Activated T-helper 1 cell treated with anti-CD3 and anti-CD28 coated beads, Interleukin-12 subunit alpha, Interleukin-12 subunit beta, Interleukin-2, Interleukin-4 antibody, amounts not matched to agents 30 ng/mL and 10 ng/mL and 1 ng/mL, durations not matched to agents 14 hours and 24 hours and 36 hours (primary cell): Measurements from ENCODE around the gene FUS. TPM values are rescaled to one million over a fixed set of nuclear protein-coding genes. Genes with fewer than 3 reads are reported as not detected.
"Not testable (repeated sequence)": the region's sequence is repeated elsewhere in the genome, so short reads cannot be mapped to it uniquely, and the experiment has no call there.

Source experiments
- DNase-seq: peaks from one replicate; pipeline ENCODE4 v3.0.0; 2021; ENCODE audit warnings: low spot score
- H3K27ac Mint-ChIP-seq: one replicate; pipeline ENCODE4 v1.8.0; 2021; ENCODE audit warnings: mild to moderate bottlenecking, mixed read lengths
- H3K27me3 Mint-ChIP-seq: one replicate; pipeline ENCODE4 v1.8.0; 2022; ENCODE audit warnings: mild to moderate bottlenecking, moderate library complexity, mixed read lengths; ENCODE audit not compliant: insufficient read depth
- H3K36me3 Mint-ChIP-seq: one replicate; pipeline ENCODE4 v1.8.0; 2021; ENCODE audit warnings: low read depth, mixed read lengths
- H3K4me1 Mint-ChIP-seq: one replicate; pipeline ENCODE4 v1.8.0; 2021; ENCODE audit warnings: low read depth, mixed read lengths
- H3K4me3 Mint-ChIP-seq: one replicate; pipeline ENCODE4 v1.8.0; 2021; ENCODE audit warnings: mild to moderate bottlenecking, moderate library complexity, mixed read lengths
- H3K9me3 Mint-ChIP-seq: one replicate; pipeline ENCODE4 v1.8.0; 2021; ENCODE audit warnings: mixed read lengths
- intact Hi-C: fragments of 100-400 bp; cut with micrococcal nuclease; formaldehyde crosslinking; loops from one replicate; pipeline ENCODE4 v1.15.1; 2024
- total RNA-seq: library from RNA; stranded (reverse); gene quantifications from 2 replicates; pipeline ENCODE4 v1.2.3, GENCODE V29; 2022

FUS gene
- total RNA-seq, 1 donor from 2014 or later, result 950 TPM

GRCh38 chr16:31148896-31149295 lies 31.0 kb upstream of the FUS start:
- intact Hi-C loops, result no loop called here
- H3K27ac Mint-ChIP-seq, result no peak overlapping the region
- H3K4me1 Mint-ChIP-seq, result peaks cover 1% of the 10 kb centered on the region
- no peaks in the 10 kb centered on the region for H3K36me3 Mint-ChIP-seq
- no peak for DNase-seq
- H3K27me3 Mint-ChIP-seq, result peaks cover 15% of the 10 kb centered on the region
- H3K9me3 Mint-ChIP-seq, result no peaks in the 10 kb centered on the region
- H3K4me3 Mint-ChIP-seq, result no peak overlapping the region

GRCh38 chr16:31149332-31149731 lies 30.6 kb upstream of the FUS start:
- Mint-ChIP-seq H3K4me3 (no peak overlapping the region), H3K9me3 (no peaks in the 10 kb centered on the region), H3K27ac (no peak overlapping the region), H3K4me1 (no peaks in the 10 kb centered on the region), H3K27me3 (peaks cover 13% of the 10 kb centered on the region), H3K36me3 (no peaks in the 10 kb centered on the region)
- intact Hi-C loops, result no loop called here
- DNase-seq, result no peak

GRCh38 chr16:31149894-31150890 lies 29.7 kb upstream of the FUS start, which contains the start of gene PRSS36:
Gene PRSS36, minus strand, starts transcription at chr16:31150066. Its CDS starts 31 bp downstream, at chr16:31150035.
- H3K4me3 Mint-ChIP-seq, result no peak within 1 kb of the TSS
- H3K36me3 Mint-ChIP-seq, result no peaks in the 10 kb centered on the region
- H3K27ac Mint-ChIP-seq, result no peak within 1 kb of the TSS
- DNase-seq, result no peak
- H3K27me3 Mint-ChIP-seq, result peaks cover 12% of the 10 kb centered on the region
- no peaks in the 10 kb centered on the region for H3K4me1 Mint-ChIP-seq
- intact Hi-C loops, result no loop called here
- H3K9me3 Mint-ChIP-seq, result no peaks in the 10 kb centered on the region

- intact Hi-C loops, H3K4me3 Mint-ChIP-seq, H3K4me1 Mint-ChIP-seq, H3K9me3 Mint-ChIP-seq, DNase-seq, H3K36me3 Mint-ChIP-seq, H3K27ac Mint-ChIP-seq: not testable (repeated sequence)
- H3K27me3 Mint-ChIP-seq, result peaks cover 13% of the 10 kb centered on the region
Observed at GRCh38 chr16:31150976-31151375, 29.0 kb upstream of the FUS start.

GRCh38 chr16:31157136-31157535 lies 22.8 kb upstream of the FUS start:
- no peak for DNase-seq
- H3K9me3 Mint-ChIP-seq, result no peaks in the 10 kb centered on the region
- intact Hi-C loops, result no loop called here
- no peaks in the 10 kb centered on the region for H3K36me3 Mint-ChIP-seq
- H3K4me1 Mint-ChIP-seq, result no peaks in the 10 kb centered on the region
- H3K27me3 Mint-ChIP-seq, result peaks cover 20% of the 10 kb centered on the region
- no peak overlapping the region for H3K27ac Mint-ChIP-seq
- peak overlapping the region; percentile 13 for H3K4me3 Mint-ChIP-seq

GRCh38 chr16:31167315-31167714 lies 12.6 kb upstream of the FUS start:
- DNase-seq, result no peak
- no peak overlapping the region for H3K4me3 Mint-ChIP-seq
- H3K4me1 Mint-ChIP-seq, result no peaks in the 10 kb centered on the region
- H3K36me3 Mint-ChIP-seq, result no peaks in the 10 kb centered on the region
- no peak overlapping the region for H3K27ac Mint-ChIP-seq
- no peaks in the 10 kb centered on the region for H3K9me3 Mint-ChIP-seq
- H3K27me3 Mint-ChIP-seq, result peaks cover 2% of the 10 kb centered on the region
- intact Hi-C loops, result no loop called here

GRCh38 chr16:31168848-31169247 lies 11.1 kb upstream of the FUS start:
- no peaks in the 10 kb centered on the region for H3K36me3 Mint-ChIP-seq
- intact Hi-C loops, result no loop called here
- no peak overlapping the region for H3K27ac Mint-ChIP-seq
- H3K4me3 Mint-ChIP-seq, result no peak overlapping the region
- no peak for DNase-seq
- no peaks in the 10 kb centered on the region for H3K9me3 Mint-ChIP-seq
- peaks cover 2% of the 10 kb centered on the region for H3K27me3 Mint-ChIP-seq
- no peaks in the 10 kb centered on the region for H3K4me1 Mint-ChIP-seq

GRCh38 chr16:31170048-31170447 lies 9.9 kb upstream of the FUS start:
- DNase-seq, H3K27me3 Mint-ChIP-seq, H3K27ac Mint-ChIP-seq, H3K36me3 Mint-ChIP-seq, H3K4me3 Mint-ChIP-seq, H3K4me1 Mint-ChIP-seq, H3K9me3 Mint-ChIP-seq, intact Hi-C loops: not testable (repeated sequence)

- peak; percentile 40 for DNase-seq
- peaks cover 29% of the 10 kb centered on the region for H3K4me1 Mint-ChIP-seq
- H3K27ac Mint-ChIP-seq, result peak overlapping the region; percentile 80
- intact Hi-C loops, result loop anchor here (5.0 kb wide), 1 partner anchor 245 kb away; no protein-coding TSS in a partner anchor
- H3K9me3 Mint-ChIP-seq, result no peaks in the 10 kb centered on the region
- H3K27me3 Mint-ChIP-seq, result no peaks in the 10 kb centered on the region
- peaks cover 16% of the 10 kb centered on the region for H3K36me3 Mint-ChIP-seq
- peak overlapping the region; percentile 51 for H3K4me3 Mint-ChIP-seq
Observed at GRCh38 chr16:31177136-31177535, 2.8 kb upstream of the FUS start.

GRCh38 chr16:31179219-31179746 lies 656 bp upstream of the FUS start:
- peak overlapping the region; percentile 99 for H3K27ac Mint-ChIP-seq
- H3K27me3 Mint-ChIP-seq, result no peaks in the 10 kb centered on the region
- intact Hi-C loops, result loop anchor here (1.0 to 5.0 kb wide), 6 partner anchors 37 to 698 kb away; partner anchors contain the start of genes BCKDK, ITGAX and STX4
- DNase-seq, result no peak
- H3K9me3 Mint-ChIP-seq, result no peaks in the 10 kb centered on the region
- H3K4me3 Mint-ChIP-seq, result peak overlapping the region; percentile 98
- peaks cover 36% of the 10 kb centered on the region for H3K36me3 Mint-ChIP-seq
- H3K4me1 Mint-ChIP-seq, result peaks cover 49% of the 10 kb centered on the region

- peaks cover 67% of the 10 kb centered on the region for H3K4me1 Mint-ChIP-seq
- peak overlapping the region; percentile 98 for H3K4me3 Mint-ChIP-seq
- no peaks in the 10 kb centered on the region for H3K27me3 Mint-ChIP-seq
- intact Hi-C loops, result loop anchor here (1.0 to 5.0 kb wide), 4 partner anchors 19 to 688 kb away; partner anchors contain the start of gene ZNF843
- no peaks in the 10 kb centered on the region for H3K9me3 Mint-ChIP-seq
- H3K27ac Mint-ChIP-seq, result peak overlapping the region; percentile 99
- no peak for DNase-seq
- H3K36me3 Mint-ChIP-seq, result peaks cover 52% of the 10 kb centered on the region
Observed at GRCh38 chr16:31181102-31181830, 1.3 kb downstream of the FUS start.

- H3K27ac Mint-ChIP-seq, result peak overlapping the region; percentile 72
- no peaks in the 10 kb centered on the region for H3K27me3 Mint-ChIP-seq
- peaks cover 71% of the 10 kb centered on the region for H3K4me1 Mint-ChIP-seq
- peak overlapping the region; percentile 98 for H3K4me3 Mint-ChIP-seq
- no peak for DNase-seq
- peaks cover 64% of the 10 kb centered on the region for H3K36me3 Mint-ChIP-seq
- intact Hi-C loops, result loop anchor here (5.0 kb wide), 1 partner anchor 85 kb away; no protein-coding TSS in a partner anchor
- H3K9me3 Mint-ChIP-seq, result no peaks in the 10 kb centered on the region
Observed at GRCh38 chr16:31182391-31182790, 2.5 kb downstream of the FUS start.
